Stimulated activated CD8-positive, alpha-beta memory T cell treated with anti-CD3 and anti-CD28 coated beads, Interleukin-15, amount 100 ng/mL, for 24 hours (primary cell): Measurements from ENCODE around the gene TAF4B.

ENCODE experiments used
- DNase-seq: peaks from one replicate; pipeline ENCODE4 v3.0.0-alpha.2; 2020; ENCODE audit warnings: low read depth

The TAF4B gene

GRCh38 chr18:26386002-26386401 lies 159.8 kb downstream of the TAF4B start:
- DNase-seq, result no peak

DNA sequence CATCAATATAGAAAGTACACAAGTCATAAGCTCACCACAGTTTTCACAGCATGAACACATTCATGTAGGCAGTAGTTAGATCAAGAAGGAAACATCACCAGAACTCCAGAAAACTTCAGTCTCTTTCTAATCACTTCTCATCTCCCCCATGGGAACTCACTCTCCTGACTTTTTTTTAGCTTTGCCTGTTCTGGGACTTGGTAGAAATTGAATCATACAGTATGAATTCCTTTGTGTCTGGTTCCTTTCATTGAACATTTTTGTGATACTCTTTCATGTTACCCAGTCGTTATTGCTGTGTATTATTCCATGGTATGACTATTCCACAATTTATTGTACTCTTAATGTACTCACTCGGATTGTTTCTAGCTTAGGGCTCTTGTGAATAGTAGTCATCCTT lies 160.2 kb downstream of the TAF4B start:
- no peak for DNase-seq

DNA sequence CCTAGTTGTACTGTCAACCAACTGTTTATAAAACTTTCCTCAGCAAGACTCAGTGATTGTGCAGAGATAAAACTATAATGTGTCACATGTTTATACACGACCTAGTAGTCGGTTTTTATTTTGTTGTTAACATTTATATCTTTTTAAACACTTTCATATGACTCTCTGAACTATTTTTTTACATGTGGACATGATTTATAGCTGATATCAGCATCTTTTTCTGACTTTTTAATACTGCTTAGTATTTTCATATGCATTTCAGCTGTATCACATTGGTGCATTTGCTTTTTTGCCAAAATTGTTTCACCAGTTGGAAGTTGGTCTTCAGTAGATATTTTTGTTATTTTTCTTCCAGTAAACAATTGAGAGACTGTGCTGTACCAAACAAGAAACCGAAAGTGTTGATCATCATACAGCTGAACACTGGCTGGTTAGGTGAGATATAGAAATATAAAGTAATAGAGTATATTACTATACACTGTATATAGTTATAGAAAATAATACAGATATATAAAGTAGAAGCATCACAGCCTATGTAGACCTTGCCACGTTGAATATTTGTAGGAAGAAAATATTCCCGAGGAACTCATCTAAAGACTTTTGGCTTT lies 167.9 kb downstream of the TAF4B start:
- no peak for DNase-seq

DNA sequence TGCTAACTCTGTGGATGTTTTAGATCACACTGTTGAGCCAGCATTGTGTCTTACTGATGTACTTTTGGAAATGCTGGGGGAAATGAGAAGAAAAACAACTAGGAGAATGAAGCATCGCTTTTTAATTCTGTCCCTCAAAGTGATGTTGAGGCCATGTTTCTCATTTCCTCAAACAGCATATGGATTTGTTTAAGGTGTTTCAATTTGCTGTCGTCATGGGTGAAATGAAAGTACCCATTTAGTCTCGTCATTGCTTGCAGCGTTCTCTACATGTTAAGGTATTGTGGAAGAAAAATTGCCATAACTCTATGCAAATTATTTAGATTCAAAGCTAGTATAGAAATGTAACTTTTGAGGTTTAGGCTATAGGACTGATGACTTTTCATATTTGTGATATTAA lies 170.8 kb downstream of the TAF4B start:
- no peak for DNase-seq

GRCh38 chr18:26403491-26403890 lies 177.2 kb downstream of the TAF4B start:
- DNase-seq, result no peak

GRCh38 chr18:26405190-26405801 lies 179.1 kb downstream of the TAF4B start:
- no peak for DNase-seq

DNA sequence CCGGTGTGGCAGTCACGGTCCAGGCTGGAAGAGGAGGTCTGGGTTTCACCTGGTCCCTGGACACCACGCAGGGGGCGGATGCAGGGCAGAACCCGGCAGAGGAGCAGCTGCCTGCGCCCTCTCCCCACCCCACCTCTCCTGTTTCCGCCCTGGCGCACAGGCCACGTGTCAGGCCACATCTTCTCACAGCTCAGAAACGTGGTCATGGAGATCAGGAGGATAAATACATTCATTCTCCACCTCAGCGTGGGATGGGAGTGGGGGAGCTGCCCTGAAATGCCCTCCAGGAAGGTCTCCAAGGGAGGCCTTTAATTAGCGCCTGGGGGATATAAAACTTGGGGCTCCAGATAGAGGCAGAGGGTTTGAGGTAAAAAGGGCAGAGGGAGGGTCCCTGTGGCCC lies 180.1 kb downstream of the TAF4B start:
- no peak for DNase-seq

- no peak for DNase-seq
These were observed 180.7 kb downstream of the TAF4B start for GRCh38 chr18:26406854-26407517.

- no peak for DNase-seq
These were observed 181.7 kb downstream of the TAF4B start for GRCh38 chr18:26407736-26408601.

- DNase-seq, result no peak
These were observed 182.8 kb downstream of the TAF4B start for GRCh38 chr18:26409091-26409490.

GRCh38 chr18:26414901-26415440 lies 188.7 kb downstream of the TAF4B start:
- DNase-seq, result no peak

DNA sequence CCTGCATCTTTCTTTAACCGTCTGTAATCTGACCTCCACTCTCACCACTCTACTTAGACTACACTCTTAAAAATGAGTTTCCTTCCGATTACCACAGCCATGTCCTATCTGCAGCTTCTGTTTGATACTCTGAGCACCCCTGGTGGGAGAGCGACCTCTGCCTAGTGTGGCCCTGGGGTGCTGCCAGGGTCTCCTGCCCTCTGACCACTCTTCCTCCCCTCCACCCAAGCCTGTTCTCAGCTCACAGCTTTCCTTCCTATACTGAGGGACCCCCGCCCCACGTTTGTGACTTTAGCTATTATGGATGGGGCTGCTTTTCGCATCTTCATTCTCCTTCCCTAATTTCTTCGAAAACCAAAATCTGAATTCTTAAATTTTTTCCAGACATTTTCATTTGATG lies 189.4 kb downstream of the TAF4B start:
- no peak for DNase-seq

- DNase-seq, result no peak
These were observed 190.5 kb downstream of the TAF4B start for GRCh38 chr18:26416652-26417150.

GRCh38 chr18:26417190-26417589 lies 190.9 kb downstream of the TAF4B start:
- no peak for DNase-seq

GRCh38 chr18:26418225-26418624 lies 192.0 kb downstream of the TAF4B start:
- DNase-seq, result no peak

- DNase-seq, result no peak
These were observed 193.5 kb downstream of the TAF4B start for GRCh38 chr18:26419746-26420145.

DNA sequence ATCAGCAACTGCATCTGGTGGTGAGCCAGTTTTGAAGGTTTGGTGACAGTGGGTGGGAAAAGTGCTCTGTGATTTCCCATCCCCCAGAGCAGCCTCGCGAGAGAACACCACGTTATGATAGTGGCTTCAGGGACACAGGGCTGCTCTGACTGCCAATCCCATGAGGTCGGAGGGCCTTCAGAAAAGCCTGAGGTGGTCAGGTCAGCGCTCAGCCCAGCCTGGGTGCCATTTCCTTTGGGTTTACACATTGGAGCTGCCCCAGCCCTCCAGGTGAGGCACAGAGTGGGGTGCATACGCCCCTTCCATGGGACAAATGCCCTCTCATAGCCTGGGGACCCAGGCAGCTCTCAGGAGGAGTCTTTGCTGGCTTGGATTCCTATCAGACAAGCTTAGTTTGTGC lies 195.3 kb downstream of the TAF4B start:
- DNase-seq, result no peak

DNA sequence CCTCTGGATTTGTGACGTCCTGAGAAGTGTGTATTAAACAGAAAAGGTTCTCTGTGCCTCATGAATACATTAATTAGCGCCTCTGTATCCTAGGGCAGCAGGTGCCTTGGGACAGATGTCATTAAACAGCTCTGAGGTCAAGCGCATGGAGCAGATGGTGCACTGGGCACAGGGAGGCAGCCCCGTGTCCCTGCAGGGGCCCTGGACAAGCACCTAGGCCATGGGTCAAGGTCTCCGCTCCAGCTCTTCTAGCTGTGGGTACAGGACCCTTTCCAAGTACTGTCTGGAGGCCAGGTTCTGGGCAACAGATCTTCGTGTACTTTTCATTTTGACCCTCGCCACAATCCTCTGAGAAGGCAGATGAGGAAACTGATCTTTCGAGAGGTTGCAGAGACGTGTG lies 195.7 kb downstream of the TAF4B start:
- DNase-seq, result no peak

GRCh38 chr18:26422472-26423162 lies 196.4 kb downstream of the TAF4B start:
- DNase-seq, result no peak

GRCh38 chr18:26424428-26425147 lies 198.3 kb downstream of the TAF4B start:
- DNase-seq, result no peak

GRCh38 chr18:26425148-26425531 lies 198.9 kb downstream of the TAF4B start:
- DNase-seq, result no peak
